Neural progenitor cell (in vitro differentiated cells): ENCODE data around the gene CD300LF.

Source experiments
- CTCF ChIP-seq: fragments of 200-600 bp; sonication (generic); IDR thresholded peaks from 2 replicates; pipeline ENCODE4 v1.5.1; 2017; ENCODE audit warnings: antibody characterized with exemption, mild to moderate bottlenecking
- EZH2 ChIP-seq: fragments of 200-600 bp; sonication (generic); IDR thresholded peaks from 2 replicates; pipeline ENCODE4 v1.6.1; 2017; ENCODE audit warnings: antibody characterized with exemption, mild to moderate bottlenecking, moderate library complexity
- EZH2phosphoT487 ChIP-seq: fragments of 200-600 bp; sonication (generic); IDR thresholded peaks from 2 replicates; pipeline ENCODE4 v1.6.1; 2017; ENCODE audit warnings: antibody characterized with exemption

- TF ChIP-seq CTCF = no peak
- TF ChIP-seq EZH2phosphoT487 = no peak
- TF ChIP-seq EZH2 = no peak
Observed at GRCh38 chr17:74733365-74734122, 20.8 kb upstream of the CD300LF start.
